ENCODE results near the gene MTHFD2.

Gene MTHFD2

DNA sequence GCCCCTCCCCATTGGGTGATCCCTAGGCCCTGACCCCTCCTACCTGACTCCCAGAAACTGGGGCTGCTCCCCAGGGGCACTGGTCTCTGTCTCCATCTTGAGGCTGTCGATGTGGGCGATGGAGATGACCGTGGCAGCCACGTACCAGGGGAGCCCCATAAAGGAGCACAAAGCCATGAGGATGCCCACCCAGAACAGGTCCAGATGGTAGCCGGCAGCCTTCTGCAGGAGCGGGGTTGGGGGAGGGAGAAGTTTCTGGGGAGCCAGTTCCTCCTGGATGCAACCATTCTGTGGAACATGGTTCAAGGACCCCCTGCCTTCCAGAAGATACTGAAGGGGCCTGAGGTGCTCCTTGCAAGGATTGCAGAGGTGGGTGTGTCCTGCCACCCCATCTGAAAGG lies 34.0 kb downstream of the MTHFD2 start:
- peak; percentile 43 for DNase-seq

DNA sequence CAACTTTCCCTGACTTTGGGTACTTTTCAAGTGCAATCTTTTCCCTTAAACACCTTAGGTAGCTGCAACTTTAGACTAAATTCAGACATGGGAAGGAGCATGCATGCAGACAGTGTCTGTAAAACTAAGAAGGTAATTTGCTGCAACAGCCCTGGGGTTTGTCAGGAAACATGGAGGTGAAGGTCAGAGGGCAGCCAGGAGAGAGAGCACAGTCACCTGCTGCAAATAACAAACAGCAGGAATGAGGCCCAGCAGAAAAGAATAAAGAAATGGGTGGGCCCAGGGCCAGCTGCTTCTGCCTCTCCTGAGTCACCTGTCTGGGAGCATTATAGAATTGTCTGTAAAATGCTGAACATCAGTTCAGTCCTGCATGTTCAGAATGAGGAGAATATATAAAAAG lies 35.2 kb downstream of the MTHFD2 start:
- DNase-seq, result peak; percentile 44

DNA sequence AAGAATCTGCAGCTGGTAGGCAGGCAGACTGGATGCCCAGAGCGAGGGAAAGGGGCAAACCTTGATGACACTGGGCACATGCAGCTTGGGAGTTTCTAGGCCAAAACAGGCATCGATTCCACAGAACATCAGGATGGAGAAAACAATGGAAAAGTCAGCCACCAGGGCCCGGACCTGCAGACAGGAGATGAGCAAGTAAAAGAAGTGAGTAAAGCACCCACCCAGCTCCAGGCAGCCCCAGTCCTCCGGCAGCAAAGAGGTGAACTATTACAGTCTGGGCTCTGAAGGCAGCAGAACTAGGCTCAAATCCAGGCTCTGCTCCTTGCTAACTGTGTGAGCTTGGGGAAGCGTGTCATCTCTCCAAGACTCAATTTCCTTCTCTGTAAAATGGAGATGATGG lies 36.6 kb downstream of the MTHFD2 start:
- DNase-seq, result peak; percentile 43

DNA sequence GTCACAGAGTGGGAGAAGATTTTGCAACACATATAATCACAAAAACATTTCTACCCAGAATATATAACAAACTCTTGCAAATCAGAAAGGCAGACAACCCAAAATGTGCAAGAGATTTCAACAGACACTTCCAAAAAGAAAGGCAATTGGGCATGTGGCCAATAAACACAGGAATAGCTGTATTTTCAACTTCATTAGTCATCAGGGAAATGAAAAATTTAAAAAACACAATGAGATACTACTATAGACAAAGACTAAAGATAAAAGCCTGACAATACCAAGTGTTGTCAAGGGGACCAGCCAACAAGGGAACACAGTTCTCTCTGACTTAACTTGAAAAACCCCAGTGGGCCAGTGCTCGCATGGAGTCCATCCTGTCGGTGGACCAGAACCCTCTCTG lies 40.5 kb downstream of the MTHFD2 start:
- no peak for DNase-seq

DNA sequence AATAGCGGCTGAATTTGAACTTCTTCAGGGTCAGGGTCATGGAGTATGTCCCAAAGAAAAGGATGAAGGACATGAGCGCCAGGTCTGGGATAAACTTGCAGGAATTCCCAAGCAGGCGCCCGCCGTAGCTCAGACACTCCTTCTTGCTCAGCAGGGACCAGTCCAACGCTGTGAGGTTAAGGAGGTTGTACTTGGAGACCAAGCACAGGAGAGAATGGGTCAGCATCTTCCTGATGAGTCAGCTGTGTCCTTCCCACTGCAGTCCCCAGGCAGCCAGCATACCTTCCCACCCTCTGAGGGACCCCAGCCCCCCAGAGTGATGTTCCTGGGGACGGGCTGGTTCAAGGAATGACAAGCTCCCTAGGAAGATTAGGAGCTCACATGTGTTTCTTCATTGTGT lies 40.9 kb downstream of the MTHFD2 start:
- no peak for DNase-seq

DNA sequence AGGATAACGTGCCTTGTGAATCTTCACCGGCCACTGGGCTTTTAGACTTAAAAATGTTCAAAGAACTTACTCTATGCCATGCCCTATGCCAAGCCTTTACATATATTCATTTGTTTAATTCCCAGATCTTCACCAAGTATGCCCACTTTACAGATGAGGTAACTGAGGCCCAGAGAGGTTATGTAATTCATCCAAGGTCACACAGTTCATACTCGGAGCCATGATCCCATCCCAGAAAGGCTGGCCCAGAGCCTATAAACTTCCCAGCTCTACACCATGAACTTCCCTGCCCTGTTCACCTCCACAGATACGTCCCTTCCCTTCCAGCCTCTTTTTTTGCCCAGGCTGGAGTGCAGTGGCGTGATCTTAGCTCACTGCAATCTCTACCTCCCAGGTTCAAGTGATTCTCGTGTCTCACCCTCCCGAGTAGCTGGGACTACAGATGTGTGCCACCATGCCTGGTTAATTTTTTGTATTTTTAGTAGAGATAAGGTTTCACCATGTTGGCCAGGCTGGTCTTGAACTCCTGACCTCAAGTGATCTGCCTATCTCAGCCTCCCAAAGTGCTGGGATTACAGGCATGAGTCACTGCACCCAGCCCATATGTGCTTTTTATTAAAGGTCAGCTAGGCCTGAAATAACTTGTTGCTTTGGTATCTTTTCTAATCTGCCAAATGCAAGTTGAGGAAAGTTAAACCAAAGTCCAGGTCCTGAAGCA lies 44.1 kb downstream of the MTHFD2 start:
- DNase-seq, result no peak

DNA sequence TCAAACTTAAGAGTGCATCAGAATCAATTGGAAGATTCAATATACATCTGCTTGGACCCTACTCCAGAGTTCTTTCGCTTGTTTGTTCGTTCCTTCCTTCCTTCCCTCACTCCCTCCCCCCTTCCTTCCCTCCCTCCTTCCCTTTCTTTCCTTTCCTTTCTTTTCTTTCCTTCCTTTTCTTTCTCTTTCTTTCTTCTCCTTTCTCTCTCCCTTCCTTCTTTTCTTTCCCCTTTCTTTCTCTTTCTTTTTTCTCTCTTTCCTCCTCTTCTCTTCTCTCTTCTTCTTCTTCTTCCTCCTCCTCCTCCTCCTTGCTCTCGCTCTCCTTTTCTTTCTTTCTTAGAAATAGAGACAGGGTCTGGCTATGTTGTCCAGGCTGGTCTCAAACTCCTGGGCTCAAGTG lies 45.9 kb downstream of the MTHFD2 start:
- no peak for DNase-seq

DNA sequence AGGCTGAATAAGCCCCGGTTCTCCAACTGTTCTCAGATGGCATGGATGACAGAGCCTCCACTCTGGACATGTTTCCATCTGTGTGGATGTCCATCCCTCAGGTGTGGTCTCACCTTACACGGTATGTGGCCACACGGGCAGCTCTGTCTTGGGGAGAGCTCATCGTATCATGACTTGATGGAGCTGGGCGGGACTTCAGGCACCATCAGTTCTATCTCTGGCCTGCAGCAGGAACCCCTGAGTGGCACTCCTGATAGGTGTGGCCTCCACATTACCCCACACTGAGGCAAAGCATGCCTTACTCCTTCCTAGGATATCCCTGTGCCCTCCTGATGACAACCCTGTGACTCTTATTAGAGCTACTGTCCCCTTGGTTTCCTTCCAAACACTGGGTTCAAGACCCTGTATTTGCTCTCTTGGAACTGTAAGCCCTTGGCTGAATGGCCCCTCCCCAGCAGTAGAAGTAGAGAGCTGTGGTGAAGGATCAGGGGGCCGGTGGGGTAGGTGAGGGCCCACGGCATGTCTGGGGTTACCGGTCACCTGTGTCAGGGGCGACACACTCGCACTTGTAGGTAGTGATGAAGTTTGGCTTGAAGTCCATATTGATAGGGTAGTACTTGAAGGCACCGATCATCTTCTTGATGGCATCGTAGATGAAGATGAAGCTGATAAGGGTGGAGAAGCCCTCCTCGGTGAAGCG lies 48.2 kb downstream of the MTHFD2 start:
- DNase-seq, result no peak

DNA sequence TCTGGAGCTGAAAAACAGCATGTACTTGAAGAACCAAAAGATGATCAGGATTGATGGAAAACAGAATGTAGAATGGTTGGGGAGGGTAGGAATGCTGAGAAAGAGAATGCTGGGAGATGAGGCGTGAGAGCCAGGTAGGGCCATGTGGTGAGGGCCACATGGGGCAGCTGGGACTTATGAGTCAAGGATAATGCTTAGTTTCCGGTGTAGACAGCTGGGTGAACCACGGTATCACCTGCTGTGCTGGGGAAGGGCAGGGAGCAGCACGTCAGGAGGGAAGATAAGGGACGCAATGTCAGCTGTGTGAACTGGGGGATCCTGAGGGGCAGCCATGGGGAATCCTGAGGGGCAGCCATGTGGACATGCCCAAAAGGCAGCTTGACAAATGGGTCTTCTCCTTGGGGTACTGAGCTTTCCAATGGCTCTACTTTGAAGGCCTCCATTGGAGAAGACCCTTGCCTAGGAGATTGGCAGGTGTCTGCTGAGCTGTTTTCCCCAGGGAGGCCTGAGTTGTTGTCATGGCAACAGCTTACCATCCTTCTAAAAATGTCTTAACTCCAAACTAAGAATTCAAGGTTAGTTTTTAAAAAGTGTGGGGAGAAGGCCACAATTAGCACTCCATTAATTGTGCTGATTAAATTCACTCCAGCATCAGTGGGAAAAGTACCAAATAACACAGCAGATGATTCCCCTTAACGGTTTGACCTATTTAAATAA lies 51.1 kb downstream of the MTHFD2 start:
- DNase-seq, result no peak

DNA sequence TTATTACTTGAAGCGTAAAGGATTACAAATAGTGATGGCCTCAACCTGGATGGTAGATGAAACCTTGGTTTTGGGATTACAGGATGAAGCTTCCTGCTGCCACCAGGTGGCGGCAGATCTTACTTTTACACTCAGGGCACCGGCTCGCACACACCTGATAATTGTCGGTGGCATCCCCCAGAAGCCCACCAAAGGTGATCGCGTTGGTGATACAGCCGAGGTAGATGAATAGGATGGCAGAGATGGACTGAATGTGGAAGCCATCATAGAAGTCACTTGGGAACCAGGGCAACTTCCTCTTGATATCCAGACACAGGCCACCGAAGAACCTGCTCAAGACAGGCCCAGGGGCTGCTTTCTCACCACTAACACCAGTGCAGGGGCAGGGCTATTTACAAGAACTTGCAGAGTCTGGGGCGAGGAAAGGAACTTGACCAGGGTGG lies 51.8 kb downstream of the MTHFD2 start:
- DNase-seq, result no peak

DNA sequence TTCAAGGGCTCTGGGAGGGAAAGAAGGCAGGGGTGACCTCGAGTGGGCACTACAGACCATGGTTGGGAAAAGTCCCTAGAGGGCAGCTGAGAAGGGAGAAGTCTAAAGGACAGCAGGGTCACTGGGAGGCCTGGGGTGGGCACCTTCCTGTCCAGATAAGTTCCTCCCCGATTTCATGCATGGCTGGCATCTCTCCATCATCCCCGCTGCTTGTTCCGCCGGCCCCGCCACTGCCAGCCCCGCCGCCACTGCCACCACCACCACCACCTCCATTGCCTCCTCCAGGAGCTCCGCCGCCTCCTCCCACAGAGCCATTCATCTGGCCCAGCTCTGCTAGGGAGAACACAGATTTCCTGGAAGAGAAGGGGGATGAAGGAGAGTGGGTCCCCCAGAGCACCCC lies 53.6 kb downstream of the MTHFD2 start:
- no peak for DNase-seq

DNA sequence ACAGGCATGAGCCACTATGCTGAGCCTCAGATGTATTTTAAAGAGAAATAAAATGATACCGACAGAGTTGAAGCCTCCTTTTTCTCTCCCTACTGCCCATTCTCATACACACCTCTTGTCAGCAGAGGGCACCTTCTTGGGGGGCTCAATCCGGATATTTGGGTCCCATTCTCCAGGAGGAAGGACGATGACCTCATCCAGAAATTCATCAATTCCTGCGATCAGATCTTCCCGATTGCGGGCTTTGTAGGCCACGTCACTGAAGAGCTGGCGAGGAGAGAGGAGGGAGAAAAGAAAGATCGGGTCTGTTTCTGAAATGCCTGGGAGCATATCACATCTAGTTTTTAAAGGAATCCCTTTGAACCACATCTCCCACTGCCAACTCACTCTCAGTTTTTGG lies 54.4 kb downstream of the MTHFD2 start:
- DNase-seq, result no peak

DNA sequence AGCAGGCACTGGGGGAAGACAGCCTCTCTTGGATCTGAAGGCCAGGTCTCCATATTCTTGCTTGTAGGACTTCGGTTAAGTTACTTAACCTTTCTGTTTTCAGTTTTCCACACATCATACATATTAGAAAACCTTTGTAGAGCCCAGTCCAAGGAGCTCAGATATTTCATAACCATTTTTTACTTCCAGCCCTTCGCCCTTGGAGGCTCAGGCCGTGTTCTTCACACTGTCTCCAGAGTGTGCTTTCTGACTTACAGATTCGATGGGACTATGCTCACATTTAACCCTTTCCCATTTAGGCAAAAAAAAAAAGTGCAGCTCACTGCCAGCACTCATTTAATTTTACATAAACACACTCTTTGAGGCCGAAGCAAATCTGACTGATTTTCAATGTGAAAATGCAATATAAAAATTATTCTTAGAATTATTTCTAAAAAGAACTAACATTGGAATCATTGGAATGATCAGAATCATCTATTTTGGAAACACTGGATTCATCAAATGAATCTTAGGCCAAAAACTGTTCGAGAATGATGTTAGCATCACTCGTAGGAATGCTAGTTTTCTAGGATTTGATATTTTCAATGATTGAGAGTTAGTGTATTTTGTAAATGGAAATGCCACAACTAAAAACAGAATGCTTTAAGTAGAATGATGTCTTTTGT lies 55.0 kb downstream of the MTHFD2 start:
- no peak for DNase-seq

DNA sequence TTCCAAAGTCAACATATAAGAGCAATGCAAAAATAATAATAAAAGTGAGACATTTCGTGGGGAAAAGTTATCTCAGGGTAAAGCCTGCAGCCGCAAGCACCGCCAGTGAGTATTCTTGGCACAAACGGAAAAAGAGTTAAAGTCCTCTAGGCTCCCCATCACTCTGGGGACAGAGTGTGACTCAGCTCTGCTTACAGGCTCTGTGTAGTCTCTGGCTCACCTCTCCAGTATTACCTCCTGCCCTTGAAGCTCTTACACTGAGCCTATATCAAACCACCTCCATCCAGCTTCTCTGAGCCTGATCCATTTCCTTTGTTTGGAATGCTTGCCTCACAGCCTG lies 55.5 kb downstream of the MTHFD2 start:
- DNase-seq, result no peak

DNA sequence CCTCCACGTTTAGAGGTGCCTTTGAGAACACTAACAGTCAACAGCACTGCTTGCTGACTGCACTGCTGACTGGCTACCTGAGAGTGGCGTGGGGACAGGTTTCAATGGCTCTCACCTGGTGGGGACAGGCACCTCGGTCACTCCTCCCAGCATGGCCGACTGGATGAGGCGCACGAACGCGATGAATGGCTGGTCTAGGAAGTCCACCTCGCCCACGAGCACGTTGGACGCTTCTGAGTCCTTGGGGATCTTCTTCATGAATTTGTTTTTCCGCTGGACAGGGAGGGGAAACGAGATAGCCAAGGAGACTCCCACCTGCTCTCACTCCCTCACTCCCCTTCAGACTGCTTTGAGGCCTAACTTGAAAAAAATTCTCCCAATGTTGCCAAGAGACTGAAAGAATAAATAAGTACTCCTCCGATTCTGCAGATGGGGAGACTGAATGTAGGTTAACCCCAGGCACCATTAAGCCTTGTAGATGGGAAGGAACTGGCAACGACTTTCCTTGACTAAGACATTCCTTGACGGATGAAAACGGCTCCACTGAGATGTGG lies 57.3 kb downstream of the MTHFD2 start:
- no peak for DNase-seq

DNA sequence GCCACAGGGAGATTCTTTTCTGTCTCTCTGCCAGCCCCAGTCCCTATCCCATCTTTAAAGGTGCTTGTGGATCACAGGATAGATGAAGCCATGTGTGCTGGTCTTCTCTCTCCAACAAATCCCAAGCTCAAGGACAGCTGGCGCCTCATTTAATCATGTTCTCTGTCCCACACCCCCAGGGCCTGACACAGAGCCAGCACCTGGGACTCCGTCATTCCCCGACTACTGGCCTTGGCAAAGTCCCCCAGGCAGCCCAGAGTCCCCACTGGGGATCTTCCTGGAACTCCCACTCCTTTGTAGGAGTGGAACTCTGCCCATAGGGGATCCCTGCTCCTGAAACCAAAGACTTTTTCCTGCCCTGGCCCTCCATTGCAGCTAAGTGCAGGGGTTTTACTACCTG lies 60.8 kb downstream of the MTHFD2 start:
- no peak for DNase-seq

DNA sequence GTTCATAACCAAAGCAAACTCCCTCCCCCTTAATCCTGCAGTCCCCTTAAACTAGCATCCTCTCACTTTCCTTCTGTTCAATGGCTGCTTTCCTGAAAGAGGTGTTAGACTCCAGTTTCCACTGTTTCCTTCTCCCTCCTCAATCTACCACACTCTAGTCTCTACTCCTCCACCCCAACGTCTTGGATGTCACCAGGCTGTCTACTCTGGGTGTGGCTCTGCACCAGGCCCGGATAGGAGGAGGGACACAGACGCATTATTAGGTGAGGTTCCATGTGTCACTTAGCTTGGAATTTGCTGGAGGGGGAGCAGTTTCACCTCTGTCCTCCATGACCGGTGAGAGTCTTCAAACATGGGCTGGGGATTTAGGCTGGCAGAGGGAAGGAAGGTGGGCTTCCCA lies 61.3 kb downstream of the MTHFD2 start:
- no peak for DNase-seq

DNA sequence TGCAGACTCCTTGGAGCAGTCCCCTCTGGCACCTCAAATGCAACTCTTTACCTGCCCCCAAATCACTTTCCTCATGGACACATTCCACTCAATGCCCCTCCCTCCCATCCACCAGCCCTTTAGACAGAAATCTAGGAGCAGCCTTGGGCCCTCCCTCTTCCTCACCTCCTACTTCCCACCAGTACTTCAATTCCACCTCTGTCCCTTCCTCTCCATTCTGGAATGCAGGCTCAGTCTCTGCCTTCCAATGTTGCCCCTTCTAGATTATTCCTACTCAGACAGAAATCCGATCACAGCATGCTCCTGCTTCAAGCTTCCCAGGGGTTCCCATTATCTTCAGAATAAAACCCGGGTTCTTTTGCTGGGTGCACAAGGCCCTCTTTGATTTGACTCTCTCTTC lies 62.1 kb downstream of the MTHFD2 start:
- DNase-seq, result no peak

DNA sequence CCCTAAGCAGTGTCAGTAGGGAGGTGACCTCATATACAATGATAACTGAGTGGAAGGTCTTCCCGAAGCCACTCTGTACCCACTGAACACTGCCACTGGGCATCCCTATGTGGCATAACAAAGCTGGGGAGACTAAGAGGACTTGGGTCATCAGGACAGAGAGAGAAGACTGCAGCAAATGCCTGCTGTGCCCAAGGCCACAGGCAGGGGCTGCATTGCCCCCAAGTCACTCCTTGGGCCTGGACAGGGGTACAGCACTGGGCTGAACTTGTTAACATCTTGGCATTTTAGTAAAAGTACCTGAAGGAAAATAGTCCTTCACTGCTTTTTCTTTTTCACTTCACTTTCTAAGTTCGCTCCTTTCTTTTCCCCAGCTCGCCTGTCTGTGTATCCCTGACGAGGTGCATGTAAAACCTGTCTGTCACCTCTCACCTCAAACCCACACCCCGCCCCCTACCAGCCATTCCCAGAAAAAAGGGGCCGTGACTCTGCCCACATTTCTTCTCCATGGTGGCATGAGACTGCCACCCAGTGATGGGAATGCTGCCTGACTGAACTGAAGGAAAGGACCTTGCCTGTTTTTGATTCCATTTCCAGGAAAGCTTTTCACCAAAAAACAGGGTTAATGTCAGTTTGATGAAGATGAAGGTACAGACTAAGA lies 62.9 kb downstream of the MTHFD2 start:
- peak; percentile 85 for DNase-seq

DNA sequence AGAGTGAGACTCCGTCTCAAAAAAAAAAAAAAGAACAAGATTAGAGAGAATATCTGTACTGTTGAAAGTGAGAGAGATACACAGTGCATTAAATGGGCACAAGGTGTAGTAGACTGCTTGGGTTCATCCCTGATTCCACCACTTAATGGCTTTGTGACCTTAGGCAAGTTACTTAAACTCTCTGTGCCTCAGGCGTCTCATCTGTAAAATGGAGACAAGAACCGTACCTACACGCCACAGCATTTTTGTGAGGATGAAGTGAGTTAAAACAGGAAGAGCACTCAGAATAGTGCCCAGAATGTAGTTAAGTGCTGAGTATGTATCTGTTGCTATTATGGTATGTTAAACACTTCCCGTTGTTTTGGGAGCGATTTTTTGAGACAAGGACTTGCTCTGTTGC lies 64.3 kb downstream of the MTHFD2 start:
- no peak for DNase-seq

DNA sequence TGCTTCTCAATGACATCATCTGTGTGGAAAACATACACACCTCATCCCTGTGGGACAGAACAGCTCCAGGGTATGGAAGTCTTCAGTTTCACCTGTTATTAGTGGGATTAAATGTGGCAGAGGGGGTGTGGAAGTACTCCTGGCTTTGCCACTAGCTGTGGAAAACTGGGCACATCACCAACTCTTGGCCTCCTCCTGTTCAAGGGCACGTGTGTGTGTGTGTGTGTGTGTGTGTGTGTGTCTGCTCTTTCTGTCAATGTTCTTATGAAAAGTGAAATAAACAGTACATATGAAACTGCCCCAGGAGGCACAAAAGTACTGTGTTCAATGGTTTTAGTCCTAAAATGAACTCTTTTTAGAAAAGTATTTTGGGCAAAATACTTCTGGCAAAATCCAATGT lies 65.9 kb downstream of the MTHFD2 start:
- no peak for DNase-seq

DNA sequence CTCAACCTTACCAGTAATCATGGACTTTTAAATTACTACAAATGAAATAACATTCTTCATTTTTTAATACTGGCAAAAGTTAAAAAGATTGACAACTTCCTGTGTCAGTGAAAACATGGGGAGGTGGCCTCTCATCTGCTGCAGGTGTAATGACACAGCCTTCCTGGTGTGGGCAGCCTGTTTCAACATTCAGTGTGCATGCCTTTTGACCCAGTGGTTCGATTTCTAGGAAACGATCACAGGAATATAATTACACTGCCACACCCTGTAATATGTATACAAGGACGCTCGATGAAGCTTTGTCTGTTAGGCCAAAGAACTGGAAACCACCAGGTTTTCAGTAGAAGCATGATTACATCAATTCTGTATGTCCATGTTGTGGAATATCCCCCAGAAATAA lies 68.7 kb downstream of the MTHFD2 start:
- no peak for DNase-seq

All from islet precursor cell (in vitro differentiated cells).